ENCODE results near the gene BMP2. TPM values are rescaled to one million over a fixed set of nuclear protein-coding genes. Genes with fewer than 3 reads are reported as not detected.

BMP2 gene
- total RNA-seq, result 24.1 TPM

DNA sequence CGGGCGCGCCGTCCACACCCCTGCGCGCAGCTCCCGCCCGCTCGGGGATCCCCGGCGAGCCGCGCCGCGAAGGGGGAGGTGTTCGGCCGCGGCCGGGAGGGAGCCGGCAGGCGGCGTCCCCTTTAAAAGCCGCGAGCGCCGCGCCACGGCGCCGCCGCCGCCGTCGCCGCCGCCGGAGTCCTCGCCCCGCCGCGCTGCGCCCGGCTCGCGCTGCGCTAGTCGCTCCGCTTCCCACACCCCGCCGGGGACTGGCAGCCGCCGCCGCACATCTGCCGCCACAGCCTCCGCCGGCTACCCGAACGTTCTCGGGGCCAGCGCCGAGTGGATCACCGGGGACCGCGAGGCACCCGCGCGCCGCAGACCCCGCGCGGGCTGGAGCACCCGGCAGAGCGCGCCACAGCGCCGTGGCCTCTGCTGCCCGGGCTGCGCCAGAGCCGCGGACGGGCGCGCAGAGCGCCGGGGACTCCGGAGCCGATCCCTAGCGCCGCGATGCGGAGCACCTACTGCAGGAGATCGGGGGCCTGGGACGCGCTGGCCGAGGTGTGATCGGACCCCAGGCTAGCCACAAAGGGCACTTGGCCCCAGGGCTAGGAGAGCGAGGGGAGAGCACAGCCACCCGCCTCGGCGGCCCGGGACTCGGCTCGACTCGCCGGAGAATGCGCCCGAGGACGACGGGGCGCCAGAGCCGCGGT is at the start of gene BMP2:
Gene BMP2 (plus strand): TSS at position 151 of the 692 bp plus-strand sequence. CDS start 2,441 bp downstream, outside the sequence.

